HG02885 (cell line): ENCODE results near the gene ARMC8.

Experiments
- ATAC-seq: cut with Tn5 transposase; IDR thresholded peaks from one replicate; pipeline ENCODE4 v1.9.1; 2021; ENCODE audit warnings: mild to moderate bottlenecking; ENCODE audit not compliant: unreplicated experiment, poor library complexity

Gene ARMC8

GRCh38 chr3:138197524-138197923 lies 10.4 kb downstream of the ARMC8 start:
- no peak for ATAC-seq

GRCh38 chr3:138199851-138200250 lies 12.8 kb downstream of the ARMC8 start:
- no peak for ATAC-seq

DNA sequence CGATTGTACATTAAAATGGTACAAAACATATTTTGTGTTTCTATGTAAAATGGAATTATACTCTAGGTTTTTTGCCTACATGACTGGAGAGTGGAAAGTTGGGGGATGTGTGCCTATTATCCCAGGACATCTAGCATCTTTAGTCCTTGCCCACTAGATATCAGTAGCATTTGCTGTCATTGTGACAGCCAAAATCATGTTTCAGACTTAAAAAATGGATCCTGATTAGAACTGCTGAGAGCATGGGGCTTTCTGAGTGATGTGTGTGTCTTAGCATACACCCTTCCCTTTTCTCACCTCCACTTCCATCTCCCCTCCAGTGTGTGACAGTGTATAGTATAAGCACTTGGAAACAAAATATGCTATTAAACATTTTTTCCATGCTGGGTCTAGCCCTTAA lies 13.3 kb downstream of the ARMC8 start:
- no peak for ATAC-seq

DNA sequence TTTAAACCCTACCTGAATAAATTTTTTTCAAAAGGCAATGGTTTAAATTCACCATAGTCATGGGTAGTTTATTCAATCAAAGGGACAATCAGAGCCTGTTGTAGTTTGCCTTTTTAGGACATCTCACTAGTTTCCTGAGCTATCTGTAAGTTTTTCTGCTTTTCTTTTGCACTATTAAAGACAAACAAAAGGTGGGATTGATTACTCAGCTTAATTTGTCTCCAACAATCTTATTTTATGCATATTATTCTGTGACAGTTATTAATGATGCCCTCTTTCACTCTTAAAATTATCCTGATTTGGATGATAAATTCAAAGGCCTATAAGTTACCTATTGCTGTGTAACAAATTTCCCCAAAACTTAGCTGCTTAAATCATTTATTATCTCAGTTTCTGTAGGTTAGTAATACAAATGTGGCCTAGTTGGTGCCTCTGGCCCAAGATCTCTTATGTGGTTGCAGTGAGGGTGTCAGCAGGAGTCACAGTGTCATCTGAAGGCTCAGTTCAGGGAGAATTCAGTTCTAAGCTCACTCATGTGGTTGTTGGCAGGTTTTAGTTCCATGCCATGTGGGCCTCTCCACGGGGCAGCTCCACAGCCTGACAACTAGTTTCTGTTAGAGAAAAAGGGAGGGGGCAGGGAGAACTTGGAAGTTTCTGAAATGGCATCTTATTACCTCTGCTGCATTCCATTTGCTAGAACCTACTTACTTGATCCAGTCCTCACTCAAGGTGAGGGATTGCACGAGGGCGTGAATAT lies 16.0 kb downstream of the ARMC8 start:
- ATAC-seq = no peak

- no peak for ATAC-seq
Observed at GRCh38 chr3:138203938-138204337, 16.8 kb downstream of the ARMC8 start.

- ATAC-seq = no peak
Observed at GRCh38 chr3:138205527-138205926, 18.4 kb downstream of the ARMC8 start.

DNA sequence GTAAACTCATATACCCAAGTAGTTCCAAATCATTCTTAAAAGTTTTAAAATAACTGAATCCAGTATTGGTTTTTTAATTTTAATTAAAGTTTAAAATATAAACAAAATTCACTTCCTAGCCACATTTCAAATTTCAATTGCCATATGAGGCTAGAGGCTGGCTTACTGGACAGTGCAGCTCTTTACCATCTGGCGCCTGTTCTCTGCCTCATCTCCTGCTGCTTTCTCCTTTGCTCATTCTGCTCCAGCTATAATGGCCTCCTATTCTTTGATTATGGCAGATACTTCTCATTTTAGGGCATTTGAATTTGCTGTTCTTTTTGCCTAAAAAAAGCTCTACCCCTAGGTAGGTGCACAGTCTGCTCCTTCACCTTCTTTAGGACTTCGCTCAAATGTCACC lies 19.1 kb downstream of the ARMC8 start:
- no peak for ATAC-seq

DNA sequence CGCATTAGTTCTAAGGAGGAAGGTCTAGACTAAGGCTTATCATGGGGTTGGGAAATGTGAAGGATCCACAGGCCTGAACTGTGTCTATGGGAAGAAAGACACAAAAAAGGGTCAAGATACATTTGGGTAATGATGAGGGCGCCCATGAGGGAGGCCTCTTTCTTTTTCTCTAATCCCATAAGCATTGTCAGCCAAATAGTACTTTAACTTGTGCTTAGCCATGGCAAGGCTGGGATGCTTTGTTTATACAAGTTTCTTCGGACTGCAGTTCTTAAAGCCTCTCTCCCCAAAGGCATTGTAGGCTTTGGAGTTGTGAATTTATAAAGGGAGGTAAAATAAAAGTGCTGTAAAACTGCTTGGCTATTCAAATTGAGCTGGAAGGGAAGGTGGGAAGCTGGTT lies 23.4 kb downstream of the ARMC8 start:
- ATAC-seq = no peak

DNA sequence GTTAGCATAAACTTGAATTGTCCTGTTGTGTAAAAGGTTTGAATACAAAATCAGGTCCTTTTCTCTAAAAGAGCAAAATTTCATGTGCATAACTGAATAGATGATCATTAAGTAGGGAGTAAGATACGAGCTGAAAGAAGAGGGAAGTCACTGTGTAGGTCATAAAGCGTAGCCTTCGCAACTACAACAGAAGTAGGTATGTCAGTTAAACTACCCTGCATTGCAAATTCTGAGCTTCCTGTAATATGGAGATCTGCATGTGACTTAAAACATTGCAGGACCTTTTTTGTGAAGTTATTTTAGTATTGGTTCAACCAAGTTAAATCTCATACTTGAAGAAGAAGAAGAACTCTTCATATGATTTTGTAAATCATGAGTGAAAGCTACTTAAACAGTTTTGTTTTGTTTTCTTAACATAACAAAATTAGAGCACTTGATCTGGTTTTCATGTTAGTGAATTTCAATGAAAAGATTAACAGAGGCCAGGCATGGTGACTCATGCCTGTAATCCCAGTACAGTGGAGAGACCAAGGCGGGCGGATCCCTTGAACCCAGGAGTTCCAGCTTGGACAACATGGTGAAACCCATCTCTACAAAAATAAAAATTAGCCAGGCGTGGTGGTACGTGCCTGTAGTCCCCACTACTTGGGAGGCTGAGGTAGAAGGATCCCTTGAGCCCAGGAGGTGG lies 26.4 kb downstream of the ARMC8 start:
- no peak for ATAC-seq

GRCh38 chr3:138219255-138219654 lies 32.2 kb downstream of the ARMC8 start:
- ATAC-seq = no peak

DNA sequence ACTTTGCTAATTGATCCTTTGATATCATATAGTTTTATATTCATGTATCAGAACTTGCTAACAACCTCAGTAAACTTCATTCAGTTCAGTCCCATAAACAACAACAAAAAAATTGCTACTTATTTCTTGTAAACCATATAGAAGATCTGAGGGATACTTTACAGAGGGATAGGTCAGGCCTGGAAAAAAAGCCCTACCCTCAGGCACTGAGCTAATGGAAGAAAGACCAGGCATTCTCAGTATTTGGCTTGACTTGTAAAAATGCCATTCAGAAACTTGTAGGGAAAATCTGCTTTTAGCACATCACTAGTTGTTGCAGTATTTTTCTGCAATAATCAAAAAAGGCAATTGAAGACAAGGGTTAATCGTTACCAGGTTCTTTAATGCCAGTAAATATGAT lies 33.1 kb downstream of the ARMC8 start:
- ATAC-seq = no peak

DNA sequence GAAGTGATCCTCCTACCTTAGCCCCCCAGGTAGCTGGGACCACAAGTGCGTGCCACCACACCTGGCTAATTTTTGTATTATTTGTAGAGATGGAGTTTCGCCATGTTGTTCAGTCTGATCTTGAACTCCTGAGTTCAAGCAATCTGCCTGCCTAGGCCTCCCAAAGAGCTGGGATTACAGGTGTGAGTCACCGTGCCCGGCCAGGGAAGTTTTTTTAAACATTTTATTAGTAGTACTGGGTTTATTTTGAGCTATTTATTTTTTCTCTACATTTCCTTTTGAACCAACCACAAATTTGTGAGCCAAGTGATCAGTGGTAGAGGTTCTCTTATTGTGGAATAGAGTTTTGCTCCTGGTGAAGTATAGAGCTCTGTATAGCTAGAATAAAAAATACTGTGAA lies 33.7 kb downstream of the ARMC8 start:
- no peak for ATAC-seq

- no peak for ATAC-seq
Observed at GRCh38 chr3:138222131-138222941, 35.2 kb downstream of the ARMC8 start.

DNA sequence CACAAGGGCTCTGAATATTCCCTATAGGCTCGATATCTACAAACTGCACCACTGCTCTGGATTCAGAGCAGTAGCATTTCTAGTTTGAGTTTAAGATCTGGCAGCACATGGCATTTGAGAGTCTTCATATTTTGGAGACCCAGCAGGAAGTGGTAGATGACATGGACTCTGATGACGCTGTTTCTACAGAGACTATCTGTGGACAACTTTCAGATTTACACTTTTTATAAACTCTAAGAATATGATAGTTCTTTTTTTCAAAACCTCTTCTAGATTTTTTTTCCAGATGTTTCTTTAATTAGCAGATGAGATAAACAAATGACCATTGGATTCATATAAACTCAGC lies 35.8 kb downstream of the ARMC8 start:
- no peak for ATAC-seq

DNA sequence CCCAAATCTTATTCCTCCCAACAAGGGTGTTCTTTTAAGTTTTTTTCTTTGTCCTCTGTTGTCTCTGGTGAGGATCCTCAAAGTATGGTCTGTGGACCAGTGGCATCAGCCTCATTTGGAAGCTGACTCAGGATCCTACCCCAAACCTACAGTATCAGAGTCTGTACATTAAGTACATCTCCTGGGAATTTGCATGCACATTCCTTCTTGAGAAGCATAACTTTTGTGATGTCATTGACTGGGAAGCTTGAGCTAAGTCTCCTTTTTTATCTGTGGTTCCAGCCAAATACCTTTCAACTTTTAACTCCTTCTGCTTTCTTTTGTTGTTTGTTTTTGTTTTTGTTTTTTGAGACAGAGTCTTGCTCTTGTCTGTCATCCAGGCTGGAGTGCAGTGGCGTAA lies 40.5 kb downstream of the ARMC8 start:
- ATAC-seq = no peak

DNA sequence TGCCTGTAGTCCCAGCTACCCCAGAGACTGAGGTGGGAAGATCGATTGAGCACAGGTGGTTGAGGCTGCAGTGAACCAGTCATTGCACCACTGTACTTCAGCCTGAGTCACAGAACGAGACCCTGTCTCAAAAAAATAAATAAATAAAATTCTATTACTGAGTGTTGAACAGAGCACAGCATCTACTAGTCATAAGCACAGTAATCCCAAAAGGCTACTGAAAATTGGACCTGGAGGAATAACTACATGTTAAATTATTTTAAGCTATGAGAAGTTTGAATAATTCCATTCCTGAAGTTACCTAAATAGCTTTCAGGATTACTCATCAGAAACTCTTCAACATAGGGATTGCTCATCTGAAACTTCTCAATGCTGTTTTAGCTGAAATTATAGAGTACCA lies 43.4 kb downstream of the ARMC8 start:
- ATAC-seq = no peak

DNA sequence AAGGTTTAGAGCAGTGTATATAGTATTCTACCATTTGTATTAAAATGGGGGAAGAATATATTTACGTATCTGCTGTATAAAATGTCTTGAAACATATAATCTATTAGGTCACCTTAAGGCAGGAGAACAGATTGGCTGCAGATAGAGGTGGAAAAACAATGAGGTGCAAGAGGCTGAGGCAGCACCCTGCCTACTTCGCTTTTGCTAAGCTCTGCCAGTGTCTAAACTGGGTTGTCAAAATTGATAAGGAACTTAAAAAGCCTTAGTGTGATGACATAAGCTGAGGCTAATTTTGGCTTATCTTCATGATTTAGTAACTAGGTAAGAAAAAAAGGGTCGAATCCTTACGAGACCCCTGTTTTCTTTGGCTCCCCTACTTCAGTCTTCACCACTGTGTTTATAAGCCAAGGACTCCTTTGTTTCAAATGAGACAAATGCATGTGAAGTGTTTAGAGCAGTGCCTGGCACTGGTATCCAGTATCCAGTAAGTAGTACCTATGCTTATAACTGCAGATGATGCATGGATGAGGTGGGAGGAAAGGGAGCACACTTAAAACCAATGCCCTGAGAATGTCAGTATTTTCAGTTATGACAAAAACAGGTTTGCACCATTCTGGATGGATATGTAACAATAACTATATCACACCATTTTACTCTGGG lies 45.7 kb downstream of the ARMC8 start:
- no peak for ATAC-seq

- no peak for ATAC-seq
Observed at GRCh38 chr3:138234401-138235179, 47.5 kb downstream of the ARMC8 start.

DNA sequence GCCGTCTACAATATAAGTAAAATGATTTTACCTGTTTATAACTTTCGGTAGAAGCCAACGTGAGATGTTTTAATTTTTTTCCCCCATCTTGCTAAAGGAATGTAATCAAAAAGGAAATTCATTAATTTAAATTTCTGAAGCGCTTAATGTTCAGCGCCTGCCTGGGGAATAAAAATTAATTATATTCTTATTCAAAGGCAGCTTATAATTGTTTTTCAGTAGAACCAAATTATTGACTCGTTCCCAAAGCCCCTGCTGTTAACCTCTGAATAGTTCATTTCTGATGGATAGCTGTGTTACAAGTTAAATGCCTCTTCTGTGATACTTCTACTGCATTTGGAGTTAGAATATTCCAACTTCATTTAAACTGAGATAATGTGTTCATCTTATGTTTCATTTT lies 51.6 kb downstream of the ARMC8 start:
- no peak for ATAC-seq

- ATAC-seq = no peak
Observed at GRCh38 chr3:138241061-138241460, 54.0 kb downstream of the ARMC8 start.
